WERI-Rb-1 (cell line): ENCODE measurements around the gene COL15A1.

Experiments used
- DNase-seq: peaks from one replicate; pipeline ENCODE4 v3.0.0-alpha.2; 2020
- H3K27ac ChIP-seq: fragments of 250-450 bp; sonication (Bioruptor Pico); 2 replicates; pipeline ENCODE4 v1.5.1; 2020; ENCODE audit warnings: mild to moderate bottlenecking, moderate library complexity
- H3K27me3 ChIP-seq: fragments of 250-450 bp; sonication (Bioruptor Pico); 2 replicates; pipeline ENCODE4 v1.5.1; 2021; ENCODE audit warnings: mild to moderate bottlenecking, low read depth, moderate library complexity; ENCODE audit not compliant: insufficient read depth, severe bottlenecking
- H3K36me3 ChIP-seq: fragments of 250-450 bp; sonication (Bioruptor Pico); 2 replicates; pipeline ENCODE4 v1.5.1; 2020; ENCODE audit warnings: mild to moderate bottlenecking, moderate library complexity
- H3K4me3 ChIP-seq: 2 replicates; pipeline ENCODE4 v1.5.1; 2011; ENCODE audit warnings: low read depth, mild to moderate bottlenecking, control low read depth, low read length
- H3K9me3 ChIP-seq: fragments of 250-450 bp; sonication (Bioruptor Pico); 2 replicates; pipeline ENCODE4 v1.5.1; 2021; ENCODE audit warnings: mild to moderate bottlenecking, moderate library complexity; ENCODE audit not compliant: severe bottlenecking
- CTCF ChIP-seq: IDR thresholded peaks from 2 replicates; pipeline ENCODE4 v1.5.1; 2011; ENCODE audit warnings: low read depth, mild to moderate bottlenecking, control low read depth, inconsistent platforms, low read length

Gene COL15A1

GRCh38 chr9:99103054-99103895 lies 159.6 kb downstream of the COL15A1 start:
- DNase-seq, result peak; percentile 46
- Histone ChIP-seq H3K27me3 (no peaks in the 10 kb centered on the region), H3K9me3 (peaks cover 3% of the 10 kb centered on the region), H3K27ac (no peak overlapping the region; the same call in 1 of the 2 replicates), H3K4me3 (peak overlapping the region; percentile 48), H3K36me3 (no peaks in the 10 kb centered on the region; the same call in 1 of the 2 replicates)
- no peak for TF ChIP-seq CTCF

- DNase-seq, result no peak
- peak overlapping the region; percentile 45 for H3K27ac ChIP-seq
- H3K9me3 ChIP-seq, result peaks cover 3% of the 10 kb centered on the region
- H3K4me3 ChIP-seq, result peak overlapping the region; percentile 48
- no peaks in the 10 kb centered on the region for H3K27me3 ChIP-seq
- no peak for TF ChIP-seq CTCF
- H3K36me3 ChIP-seq, result no peaks in the 10 kb centered on the region; the same call in 1 of the 2 replicates
These were observed 160.3 kb downstream of the COL15A1 start for GRCh38 chr9:99103901-99104458.

- Histone ChIP-seq H3K4me3 (peak within 1 kb of the TSS; percentile 90), H3K27me3 (no peaks in the 10 kb centered on the region), H3K36me3 (no peaks in the 10 kb centered on the region; the same call in 1 of the 2 replicates), H3K27ac (peak within 1 kb of the TSS; percentile 84), H3K9me3 (peaks cover 3% of the 10 kb centered on the region)
- 0 out of 2 replicates have a peak, but pooled peaks have one; percentile 0 for TF ChIP-seq CTCF
- DNase-seq, result peak; percentile 97
These were observed 160.9 kb downstream of the COL15A1 start, which contains the start of gene TGFBR1 for GRCh38 chr9:99104459-99105151. TGFBR1 (plus strand) TSS chr9:99105113; CDS start chr9:99105206, 93 bp downstream.

GRCh38 chr9:99105152-99106043 lies 161.7 kb downstream of the COL15A1 start:
- Histone ChIP-seq H3K27ac (peak overlapping the region; percentile 84), H3K36me3 (no peaks in the 10 kb centered on the region; the same call in none of the 2 replicates), H3K4me3 (peak overlapping the region; percentile 90), H3K27me3 (no peaks in the 10 kb centered on the region), H3K9me3 (no peaks in the 10 kb centered on the region)
- TF ChIP-seq CTCF, result no peak
- peak; percentile 61 for DNase-seq

- DNase-seq, result no peak
- Histone ChIP-seq H3K27me3 (no peaks in the 10 kb centered on the region), H3K27ac (peak overlapping the region; percentile 84), H3K9me3 (no peaks in the 10 kb centered on the region), H3K4me3 (peak overlapping the region; percentile 90), H3K36me3 (peaks cover 4% of the 10 kb centered on the region)
- TF ChIP-seq CTCF, result no peak
These were observed 162.3 kb downstream of the COL15A1 start for GRCh38 chr9:99106044-99106375.
